ENCODE results near the gene MYOM1.

The MYOM1 gene

GRCh38 chr18:3246635-3247239 is 27.0 kb upstream of the MYOM1 start:
- TF ChIP-seq RAD21 (IDR thresholded peaks at IDR 0.05; ENCODE audit: low read depth), result no peak
- no peak for TF ChIP-seq EP300 (IDR thresholded peaks at IDR 0.05; ENCODE audit: borderline replicate concordance)
- TF ChIP-seq NFIC (IDR thresholded peaks at IDR 0.05), result no peak
- no peak for TF ChIP-seq CEBPB (IDR thresholded peaks at IDR 0.05)
- no peak for TF ChIP-seq MAX (IDR thresholded peaks at IDR 0.05)
- TF ChIP-seq EGR1 (IDR thresholded peaks at IDR 0.05), result no peak
- TF ChIP-seq REST (IDR thresholded peaks at IDR 0.05; ENCODE audit: low read depth), result no peak
- TF ChIP-seq TEAD4 (IDR thresholded peaks at IDR 0.05), result no peak
- TF ChIP-seq TCF12 (IDR thresholded peaks at IDR 0.05; ENCODE audit: low read depth), result no peak
- no peak for TF ChIP-seq CREB1 (IDR thresholded peaks at IDR 0.05; ENCODE audit: low read depth)
- no peak for TF ChIP-seq ZBTB7A (IDR thresholded peaks at IDR 0.05; ENCODE audit: low read depth)
- no peak for TF ChIP-seq YY1 (IDR thresholded peaks at IDR 0.05; ENCODE audit: low read depth)
- TF ChIP-seq FOXM1 (IDR thresholded peaks at IDR 0.05; ENCODE audit: borderline replicate concordance, low read depth), result no peak
- TF ChIP-seq TAF1 (IDR thresholded peaks at IDR 0.05; ENCODE audit: low read depth), result no peak
- no peak for TF ChIP-seq USF1 (IDR thresholded peaks at IDR 0.05)

GRCh38 chr18:3245853-3246634 is 26.3 kb upstream of the MYOM1 start:
- TF ChIP-seq RAD21 (IDR thresholded peaks at IDR 0.05; ENCODE audit: low read depth) (peak; percentile 84), YY1 (IDR thresholded peaks at IDR 0.05; ENCODE audit: low read depth) (no peak), EP300 (IDR thresholded peaks at IDR 0.05; ENCODE audit: borderline replicate concordance) (no peak; the same call in 1 of the 2 replicates)

GRCh38 chr18:3245185-3245564 is 25.4 kb upstream of the MYOM1 start:
- TF ChIP-seq CREB1 (IDR thresholded peaks at IDR 0.05; ENCODE audit: low read depth), result no peak
- no peak for TF ChIP-seq EGR1 (IDR thresholded peaks at IDR 0.05)
- no peak for TF ChIP-seq TEAD4 (IDR thresholded peaks at IDR 0.05)
- no peak for TF ChIP-seq REST (IDR thresholded peaks at IDR 0.05; ENCODE audit: low read depth)
- no peak for TF ChIP-seq ZBTB7A (IDR thresholded peaks at IDR 0.05; ENCODE audit: low read depth)
- no peak for TF ChIP-seq RAD21 (IDR thresholded peaks at IDR 0.05; ENCODE audit: low read depth)
- no peak for TF ChIP-seq USF1 (IDR thresholded peaks at IDR 0.05)
- TF ChIP-seq EP300 (IDR thresholded peaks at IDR 0.05; ENCODE audit: borderline replicate concordance), result no peak
- no peak for TF ChIP-seq MAX (IDR thresholded peaks at IDR 0.05)
- no peak for TF ChIP-seq TAF1 (IDR thresholded peaks at IDR 0.05; ENCODE audit: low read depth)
- TF ChIP-seq CEBPB (IDR thresholded peaks at IDR 0.05), result no peak
- TF ChIP-seq YY1 (IDR thresholded peaks at IDR 0.05; ENCODE audit: low read depth), result no peak
- TF ChIP-seq TCF12 (IDR thresholded peaks at IDR 0.05; ENCODE audit: low read depth), result no peak

- TF ChIP-seq NFIC (IDR thresholded peaks at IDR 0.05) (no peak), USF1 (IDR thresholded peaks at IDR 0.05) (no peak), REST (IDR thresholded peaks at IDR 0.05; ENCODE audit: low read depth) (no peak), CREB1 (IDR thresholded peaks at IDR 0.05; ENCODE audit: low read depth) (no peak), MAX (IDR thresholded peaks at IDR 0.05) (no peak), RAD21 (IDR thresholded peaks at IDR 0.05; ENCODE audit: low read depth) (no peak), TCF12 (IDR thresholded peaks at IDR 0.05; ENCODE audit: low read depth) (no peak), EP300 (IDR thresholded peaks at IDR 0.05; ENCODE audit: borderline replicate concordance) (no peak), CEBPB (IDR thresholded peaks at IDR 0.05) (no peak), YY1 (IDR thresholded peaks at IDR 0.05; ENCODE audit: low read depth) (no peak), TAF1 (IDR thresholded peaks at IDR 0.05; ENCODE audit: low read depth) (no peak), FOXM1 (IDR thresholded peaks at IDR 0.05; ENCODE audit: borderline replicate concordance, low read depth) (no peak), EGR1 (IDR thresholded peaks at IDR 0.05) (no peak)
These were observed 19.0 kb upstream of the MYOM1 start for GRCh38 chr18:3238742-3239141.

Data from Ishikawa (cell line).